Glomerular endothelial cell (primary cell): ENCODE measurements around the gene EFCAB3. TPM values are rescaled to one million over a fixed set of nuclear protein-coding genes. Genes with fewer than 3 reads are reported as not detected.
"Not testable (repeated sequence)": the region's sequence is repeated elsewhere in the genome, so short reads cannot be mapped to it uniquely, and the experiment has no call there.

Experiments
- DNase-seq: peaks from one replicate; pipeline ENCODE4 v3.0.0-alpha.2; 2011; ENCODE audit warnings: low read depth, low spot score; ENCODE audit errors: extremely low read depth
- total RNA-seq: library from RNA; depleted of rRNA; stranded (reverse); fragments of >200 nt; gene quantifications from 2 replicates; pipeline ENCODE4 v1.2.3, GENCODE V29; 2015

EFCAB3 gene
- total RNA-seq, 1 donor from 2014 or later = not detected

GRCh38 chr17:62458483-62458882 is 78.1 kb downstream of the EFCAB3 start:
- not testable (repeated sequence) for DNase-seq

- DNase-seq = not testable (repeated sequence)
These were observed 84.1 kb downstream of the EFCAB3 start for GRCh38 chr17:62464422-62464821.

- DNase-seq = not testable (repeated sequence)
These were observed 84.9 kb downstream of the EFCAB3 start for GRCh38 chr17:62465271-62465670.

Other genes with a start within 250 kb of the EFCAB3 start
- gene METTL2A, start 43.3 kb downstream of the EFCAB3 start, total RNA-seq = 14.4 and 16.2 TPM in 2 replicates
- gene TLK2, start 98.3 kb downstream of the EFCAB3 start, total RNA-seq = 27.9 and 28.6 TPM in 2 replicates
- gene MRC2, start 247.1 kb downstream of the EFCAB3 start, total RNA-seq = 91.1 and 105 TPM in 2 replicates